SU-DHL-6 (cell line): ENCODE data around the gene GIGYF1.
"Not testable (repeated sequence)": the region's sequence is repeated elsewhere in the genome, so short reads cannot be mapped to it uniquely, and the experiment has no call there.

ENCODE experiments used
- H2AFZ ChIP-seq: fragments of 200-600 bp; sonication (generic); 2 replicates; pipeline ENCODE4 v1.6.1; 2014; ENCODE audit warnings: low read depth, mild to moderate bottlenecking, moderate library complexity, mixed read lengths, antibody characterized with exemption, low read length; ENCODE audit not compliant: severe bottlenecking
- H3F3A ChIP-seq: fragments of 200-600 bp; shearing (Covaris generic); 2 replicates; pipeline ENCODE4 v1.6.0; 2016; ENCODE audit warnings: antibody characterized with exemption, mild to moderate bottlenecking; ENCODE audit not compliant: insufficient read depth
- H3K27ac ChIP-seq: fragments of 200-600 bp; sonication (generic); 2 replicates; pipeline ENCODE4 v1.5.1; 2016; ENCODE audit warnings: low read depth, mild to moderate bottlenecking, low read length, moderate library complexity, mixed read lengths
- H3K27me3 ChIP-seq: fragments of 200-600 bp; sonication (generic), shearing (Covaris generic); 2 replicates; pipeline ENCODE4 v1.6.0; 2014; ENCODE audit warnings: mild to moderate bottlenecking, low read length
- H3K36me3 ChIP-seq: fragments of 200-600 bp; sonication (generic); 2 replicates; pipeline ENCODE4 v1.6.1; 2014; ENCODE audit warnings: mild to moderate bottlenecking, low read length, mixed read lengths
- H3K4me2 ChIP-seq: fragments of 300-600, 200-600 bp; shearing (Covaris generic), sonication (generic); 2 replicates; pipeline ENCODE4 v1.6.0; 2014; ENCODE audit warnings: low read length, low read depth, mild to moderate bottlenecking; ENCODE audit not compliant: poor library complexity, severe bottlenecking
- H3K4me3 ChIP-seq: fragments of 200-600 bp; sonication (generic); 2 replicates; pipeline ENCODE4 v1.5.1; 2014; ENCODE audit warnings: antibody characterized with exemption, low read length, mild to moderate bottlenecking, mixed read lengths; ENCODE audit not compliant: insufficient read depth, poor library complexity, severe bottlenecking
- H3K79me2 ChIP-seq: fragments of 200-600 bp; sonication (generic); 2 replicates; pipeline ENCODE4 v1.6.1; 2014; ENCODE audit warnings: mild to moderate bottlenecking, low read length, moderate library complexity; ENCODE audit not compliant: insufficient read depth
- H3K9ac ChIP-seq: fragments of 200-600 bp; sonication (generic); 2 replicates; pipeline ENCODE4 v1.7.0; 2014; ENCODE audit warnings: mild to moderate bottlenecking, low read length
- H3K9me2 ChIP-seq: fragments of 200-600 bp; sonication (generic); replicated peaks from 2 replicates; pipeline ENCODE4 v1.6.1; 2014; ENCODE audit warnings: low read length; ENCODE audit not compliant: insufficient read depth
- H3K9me3 ChIP-seq: fragments of 200-600 bp; sonication (generic); 2 replicates; pipeline ENCODE4 v1.6.1; 2014; ENCODE audit warnings: low read length, mixed read lengths; ENCODE audit not compliant: insufficient read depth
- H4K20me1 ChIP-seq: fragments of 200-600 bp; sonication (generic); 2 replicates; pipeline ENCODE4 v1.6.1; 2014; ENCODE audit warnings: low read depth, mild to moderate bottlenecking, antibody characterized with exemption, low read length, moderate library complexity, mixed read lengths
- EZH2phosphoT487 ChIP-seq: fragments of 200-600 bp; sonication (generic), shearing (Covaris generic); conservative IDR thresholded peaks from 2 replicates; pipeline ENCODE4 v1.6.1; 2018; ENCODE audit warnings: mild to moderate bottlenecking, antibody characterized with exemption, low read length, moderate library complexity, mixed read lengths
- TF ChIP-seq, protein P1 (sequence below): fragments of 200-600 bp; sonication (generic); IDR thresholded peaks from one replicate; pipeline ENCODE4 v1.5.1; 2017; ENCODE audit warnings: antibody characterized with exemption, mild to moderate bottlenecking, low read length, moderate library complexity; ENCODE audit not compliant: insufficient read depth, poor library complexity, severe bottlenecking

GIGYF1 gene

DNA sequence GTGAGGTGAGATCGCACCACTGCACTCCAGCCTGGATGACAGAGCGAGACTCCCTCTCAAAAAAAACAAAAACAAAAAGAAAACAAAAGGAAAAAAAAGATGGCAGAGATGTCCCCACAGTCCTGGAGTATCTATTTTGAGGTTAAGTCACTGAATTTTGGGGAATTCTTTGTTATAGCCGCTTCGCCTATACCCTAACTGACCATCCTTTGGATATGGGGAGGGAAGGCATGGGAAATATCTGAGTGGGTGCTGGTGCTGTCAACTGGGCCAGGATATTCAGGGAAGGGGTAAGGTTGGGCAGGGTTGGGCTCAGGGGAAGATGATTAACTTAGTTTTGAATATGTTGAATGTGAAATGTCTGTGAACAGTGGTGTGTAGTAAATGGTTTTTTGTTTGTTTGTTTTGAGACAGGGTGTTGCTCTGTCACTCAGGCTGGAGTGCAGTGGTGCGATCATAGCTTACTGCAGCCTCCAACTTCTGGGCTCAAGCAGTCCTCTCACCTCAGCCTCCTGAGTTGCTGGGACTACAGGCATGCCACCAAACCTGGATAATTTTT lies 28.8 kb downstream of the GIGYF1 start:
- H2AFZ ChIP-seq = no peak overlapping the region

DNA sequence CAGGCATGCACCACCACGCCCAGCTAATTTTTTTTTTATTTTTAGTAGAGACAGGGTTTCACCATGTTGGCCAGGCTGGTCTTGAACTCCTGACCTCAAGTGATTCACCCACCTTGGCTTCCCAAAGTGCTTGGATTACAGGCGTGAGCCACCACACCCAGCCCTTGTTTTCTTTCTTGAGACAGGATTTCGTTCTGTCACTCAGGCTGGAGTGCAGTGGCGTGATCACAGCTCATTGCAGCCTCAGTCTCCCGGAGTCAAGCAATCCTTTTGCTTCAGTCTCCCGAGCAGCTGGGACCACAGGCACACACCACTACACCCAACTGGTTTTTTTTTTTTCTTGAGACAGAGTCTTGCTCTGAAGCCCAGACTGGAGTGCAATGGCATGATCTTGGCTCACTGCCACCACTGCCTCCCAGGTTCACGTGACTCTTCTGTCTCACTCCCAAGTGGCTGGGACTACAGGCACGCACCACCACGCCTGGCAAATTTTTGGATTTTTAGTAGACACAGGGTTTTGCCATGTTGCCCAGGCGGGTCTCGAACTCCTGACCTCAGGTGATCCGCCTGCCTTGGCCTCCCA lies 31.8 kb downstream of the GIGYF1 start:
- H3K4me3 ChIP-seq, H4K20me1 ChIP-seq, H3K27ac ChIP-seq, H3K4me2 ChIP-seq, H3K9me2 ChIP-seq, H3K9me3 ChIP-seq, H2AFZ ChIP-seq, H3K79me2 ChIP-seq, H3K9ac ChIP-seq, H3K36me3 ChIP-seq, H3K27me3 ChIP-seq, H3F3A ChIP-seq: not testable (repeated sequence)

More for the DNA sequence above, 28.8 kb downstream of the GIGYF1 start:
- no peak overlapping the region for H3K4me3 ChIP-seq
- H3K9me3 ChIP-seq = no peaks in the 10 kb centered on the region
- H3K36me3 ChIP-seq = no peaks in the 10 kb centered on the region
- no peak overlapping the region for H3K27ac ChIP-seq
- H3K27me3 ChIP-seq = no peaks in the 10 kb centered on the region
- H3K9me2 ChIP-seq = no peaks in the 10 kb centered on the region
- H3K4me2 ChIP-seq = no peak overlapping the region
- H3K79me2 ChIP-seq = no peaks in the 10 kb centered on the region
- H3K9ac ChIP-seq = no peak overlapping the region
- H4K20me1 ChIP-seq = no peaks in the 10 kb centered on the region
- H3F3A ChIP-seq = no peaks in the 10 kb centered on the region
- no peak for TF ChIP-seq EZH2phosphoT487
- TF ChIP-seq, protein P1, sequence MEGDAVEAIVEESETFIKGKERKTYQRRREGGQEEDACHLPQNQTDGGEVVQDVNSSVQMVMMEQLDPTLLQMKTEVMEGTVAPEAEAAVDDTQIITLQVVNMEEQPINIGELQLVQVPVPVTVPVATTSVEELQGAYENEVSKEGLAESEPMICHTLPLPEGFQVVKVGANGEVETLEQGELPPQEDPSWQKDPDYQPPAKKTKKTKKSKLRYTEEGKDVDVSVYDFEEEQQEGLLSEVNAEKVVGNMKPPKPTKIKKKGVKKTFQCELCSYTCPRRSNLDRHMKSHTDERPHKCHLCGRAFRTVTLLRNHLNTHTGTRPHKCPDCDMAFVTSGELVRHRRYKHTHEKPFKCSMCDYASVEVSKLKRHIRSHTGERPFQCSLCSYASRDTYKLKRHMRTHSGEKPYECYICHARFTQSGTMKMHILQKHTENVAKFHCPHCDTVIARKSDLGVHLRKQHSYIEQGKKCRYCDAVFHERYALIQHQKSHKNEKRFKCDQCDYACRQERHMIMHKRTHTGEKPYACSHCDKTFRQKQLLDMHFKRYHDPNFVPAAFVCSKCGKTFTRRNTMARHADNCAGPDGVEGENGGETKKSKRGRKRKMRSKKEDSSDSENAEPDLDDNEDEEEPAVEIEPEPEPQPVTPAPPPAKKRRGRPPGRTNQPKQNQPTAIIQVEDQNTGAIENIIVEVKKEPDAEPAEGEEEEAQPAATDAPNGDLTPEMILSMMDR = no peak

- Histone ChIP-seq H3K9me2 (no peaks in the 10 kb centered on the region), H3K36me3 (no peaks in the 10 kb centered on the region), H3K27me3 (peaks cover 3% of the 10 kb centered on the region; the same call in 1 of the 2 replicates), H3F3A (no peaks in the 10 kb centered on the region), H3K4me2 (no peak within 1 kb of the TSS), H4K20me1 (no peaks in the 10 kb centered on the region), H3K9me3 (no peaks in the 10 kb centered on the region), H2AFZ (no peak within 1 kb of the TSS), H3K9ac (no peak within 1 kb of the TSS), H3K4me3 (no peak within 1 kb of the TSS), H3K27ac (no peak within 1 kb of the TSS), H3K79me2 (no peaks in the 10 kb centered on the region)
- TF ChIP-seq, protein P1 = no peak
- no peak for TF ChIP-seq EZH2phosphoT487
Measured at GRCh38 chr7:100655908-100656674, 38.0 kb downstream of the GIGYF1 start, which contains the start of gene ACTL6B. Gene ACTL6B (minus strand): TSS chr7:100656448. CDS start chr7:100656354, 94 bp downstream.
